ENCODE data around the gene ANTKMT. TPM values are rescaled to one million over a fixed set of nuclear protein-coding genes. Genes with fewer than 3 reads are reported as not detected.

The ANTKMT gene
- total and polyA plus RNA-seq, 2 of the 4 experiments (the other 2 are of a cell fraction) = 7.3 to 16.2 TPM

- H3K4me1 ChIP-seq (ENCODE audit: control insufficient read depth, insufficient read depth, low read length) = peaks cover 22% of the 10 kb centered on the region
- in situ Hi-C loops (cut with MboI; ENCODE audit: low sequenced_read_pairs) = no loop called here
- no peaks in the 10 kb centered on the region for H3K27me3 ChIP-seq (ENCODE audit: control insufficient read depth, insufficient read depth, low read length)
- H3K14ac ChIP-seq (replicated peaks; ENCODE audit: low read depth, low read length) = no peak overlapping the region
- DNase-seq (no peak), ATAC-seq (ENCODE audit: low read depth) (no peak)
- dilution Hi-C loops (cut with HindIII; ENCODE audit: low sequenced_read_pairs, unreplicated experiment) = no loop called here
- no peak overlapping the region for H3K23ac ChIP-seq (ENCODE audit: low read depth, low read length)
- no peak overlapping the region for H2BK15ac ChIP-seq (ENCODE audit: low read depth, low read length)
- no peak overlapping the region for H4K91ac ChIP-seq (ENCODE audit: insufficient read depth, low read depth, low read length)
- no peak overlapping the region for H4K8ac ChIP-seq (ENCODE audit: low read depth in 2 of 2, low read length in 2 of 2)
- peaks cover 17% of the 10 kb centered on the region for H4K20me1 ChIP-seq (ENCODE audit: insufficient read depth, low read length)
- peaks cover 38% of the 10 kb centered on the region for H3K36me3 ChIP-seq (ENCODE audit: control insufficient read depth, insufficient read depth, low read length)
- no peak overlapping the region for H3K56ac ChIP-seq (ENCODE audit: extremely low read depth, insufficient read depth, low read length)
- no peak overlapping the region for H3K27ac ChIP-seq (ENCODE audit: insufficient read depth, low read length)
- H3K79me1 ChIP-seq (ENCODE audit: low read depth in 1 of 2, low read length in 2 of 2) = peaks cover 19 to 54% of the 10 kb centered on the region in 2 experiments
- H3K18ac ChIP-seq (ENCODE audit: low read depth, low read length) = no peak overlapping the region
- CTCF ChIA-PET = no interaction called here
- intact Hi-C loops (cut with micrococcal nuclease) = no loop called here
- H3K9me1 ChIP-seq (ENCODE audit: insufficient read depth, low read length) = peaks cover 12% of the 10 kb centered on the region
- no peak overlapping the region for H3K4ac ChIP-seq (ENCODE audit: low read depth, low read length)
- no peak overlapping the region for H2BK5ac ChIP-seq (ENCODE audit: low read depth, low read length, poor library complexity, severe bottlenecking)
- H2BK20ac ChIP-seq (ENCODE audit: low read depth, low read length) = no peak overlapping the region
- no peaks in the 10 kb centered on the region for H3K9me3 ChIP-seq (ENCODE audit: control insufficient read depth, insufficient read depth, low read length)
- H3K4me3 ChIP-seq (ENCODE audit: insufficient read depth, low read depth, low read length) = no peak overlapping the region
- no peak overlapping the region for H3K4me2 ChIP-seq (ENCODE audit: low read depth, low read length)
- no peak overlapping the region for H2AFZ ChIP-seq (replicated peaks; ENCODE audit: low read length, poor library complexity)
- TF ChIP-seq MAFK (IDR thresholded peaks at IDR 0.05; ENCODE audit: low read depth, low read length) = no peak
- TF ChIP-seq USF2 (IDR thresholded peaks at IDR 0.05; ENCODE audit: low read depth, low read length) = no peak
- TF ChIP-seq ELK1 (IDR thresholded peaks at IDR 0.05; ENCODE audit: borderline replicate concordance, low read depth, low read length) = no peak
- TF ChIP-seq RAD21 (IDR thresholded peaks at IDR 0.05; ENCODE audit: low read length) = no peak
- TF ChIP-seq NFE2L2 (IDR thresholded peaks at IDR 0.05; ENCODE audit: low read depth, low read length) = no peak
- no peak for TF ChIP-seq CHD1 (IDR thresholded peaks at IDR 0.05; ENCODE audit: low read depth, low read length)
- no peak for TF ChIP-seq FOS (IDR thresholded peaks at IDR 0.05; ENCODE audit: low read depth, low read length)
- TF ChIP-seq MXI1 (IDR thresholded peaks at IDR 0.05; ENCODE audit: borderline replicate concordance, low read depth, low read length) = no peak
- no peak for TF ChIP-seq SMC3 (IDR thresholded peaks at IDR 0.05; ENCODE audit: low read depth, low read length)
- TF ChIP-seq BHLHE40 (IDR thresholded peaks at IDR 0.05; ENCODE audit: low read depth, low read length) = no peak
- TF ChIP-seq POLR2A (IDR thresholded peaks at IDR 0.05; ENCODE audit: low read depth, low read length) = no peak
- TF ChIP-seq CEBPB (IDR thresholded peaks at IDR 0.05; ENCODE audit: low read depth, low read length) = no peak
- H2BK120ac ChIP-seq (ENCODE audit: low read depth, low read length) = no peak overlapping the region
- H3K9ac ChIP-seq (ENCODE audit: low read depth, low read length) = no peak overlapping the region
- no peak overlapping the region for H4K5ac ChIP-seq (ENCODE audit: low read depth, low read length)
- no TSS peak for BruUV-seq (replicated peaks)
- WGBS, 2 experiments (ENCODE audit: extremely low coverage in 2 of 2, insufficient read length in 1 of 2) = 96% methylated on average over 48 of the region's 51 CpGs; no CpG with 5 or more reads in 1 of the 2 experiments
- POLR2A ChIA-PET (ENCODE audit: unreplicated experiment) = interaction anchor here (0.5 kb wide), 1 partner anchor 101 kb away, joined by 4 read pairs; the partner anchor contains the start of gene RPUSD1
- no peak overlapping the region for H2AK5ac ChIP-seq (ENCODE audit: low read depth, low read length)
- H2AK9ac ChIP-seq (replicated peaks; ENCODE audit: low read depth, low read length, poor library complexity) = no peak overlapping the region
Observed at GRCh38 chr16:686459-687260, 34.3 kb upstream of the ANTKMT start.

Measured in IMR-90 (cell line).